K562 (cell line): ENCODE results near the gene S100A7A. TPM values are rescaled to one million over a fixed set of nuclear protein-coding genes. Genes with fewer than 3 reads are reported as not detected.

Experiments used
- ATAC-seq: fragments of 200-7000 bp; cut with Tn5 transposase; 3 replicates; pipeline ENCODE4 v1.9.1; 2020; ENCODE audit warnings: moderate library complexity
- BruUV-seq: library from RNA; stranded (reverse); fragments of 400-500 nt; replicated peaks from 2 replicates; lab custom pipeline; 2021; lab: Mats Ljungman, UMichigan
- CTCF ChIA-PET: fragments of 300-600 bp; formaldehyde crosslinking; extraction: SDS; loops from one replicate; lab custom pipeline; 2021; ENCODE audit warnings: low intra/inter-chr PET ratio; lab: Yijun Ruan, JAX
- POLR2A ChIA-PET: fragments of 300-600, 350-650 bp; sonication (Branson Sonifier 250); formaldehyde crosslinking; extraction: SDS; loops from one replicate; lab custom pipeline; 2021; ENCODE audit warnings: antibody characterized with exemption, inconsistent platforms; lab: Yijun Ruan, JAX
- DNase-seq, 4 experiments: peaks; one replicate each; pipeline versions ENCODE4 v3.0.0 to v3.0.0-alpha.2; 2011 to 2018; ENCODE audit warnings: low spot score in 3 of 4, mixed read lengths in 3 of 4; ENCODE audit errors: extremely low read depth in 1 of 4
- FAIRE-seq: peaks from 2 replicates; lab custom pipeline; 2011; peaks lifted over from hg19 to GRCh38; lab: Jason Lieb, UNC
- H2AFZ ChIP-seq: 2 replicates; pipeline ENCODE4 v1.6.0; 2011; ENCODE audit warnings: low read depth, low read length, control low read depth, inconsistent platforms
- H3K27ac ChIP-seq: fragments of 200-600 bp; 3 replicates; pipeline ENCODE4 v1.8.0; 2011; ENCODE audit warnings: low read depth, mild to moderate bottlenecking, control low read depth, inconsistent platforms, low read length, moderate library complexity, mixed read lengths; ENCODE audit errors: extremely low read depth
- H3K27me3 ChIP-seq, 2 experiments: fragments of 300-600 bp in 1 of 2; 2 replicates in 1 of 2; 3 replicates in 1 of 2; pipeline versions ENCODE4 v1.6.0 to v1.8.0; 2011; ENCODE audit warnings: inconsistent platforms in 2 of 2, low read length in 2 of 2, mild to moderate bottlenecking in 1 of 2, mixed read lengths in 1 of 2, moderate library complexity in 1 of 2; ENCODE audit not compliant: control insufficient read depth in 2 of 2, insufficient read depth in 2 of 2
- H3K36me3 ChIP-seq: fragments of 300-600 bp; 3 replicates; pipeline ENCODE4 v1.8.0; 2011; ENCODE audit warnings: mild to moderate bottlenecking, low read length, inconsistent platforms; ENCODE audit not compliant: control insufficient read depth, insufficient read depth
- H3K4me1 ChIP-seq, 2 experiments: fragments of 200-600 bp in 1 of 2; replicated peaks in 1 of 2; 2 replicates in 1 of 2; 3 replicates in 1 of 2; pipeline versions ENCODE4 v1.5.1 to v1.8.0; 2011; ENCODE audit warnings: inconsistent platforms in 2 of 2, low read length in 2 of 2, mild to moderate bottlenecking in 1 of 2, mixed read lengths in 1 of 2, moderate library complexity in 1 of 2; ENCODE audit not compliant: control insufficient read depth in 2 of 2, insufficient read depth in 2 of 2
- H3K4me2 ChIP-seq: 2 replicates; pipeline ENCODE4 v1.6.1; 2011; ENCODE audit warnings: low read length, control low read depth, inconsistent platforms, mixed read lengths; ENCODE audit not compliant: insufficient read depth
- H3K4me3 ChIP-seq: fragments of 200-600 bp; sonication (generic), shearing (Covaris generic); 2 replicates; pipeline ENCODE4 v1.5.1; 2016; ENCODE audit warnings: control low read depth, inconsistent platforms
- H3K79me2 ChIP-seq: fragments of 200-600 bp; 3 replicates; pipeline ENCODE4 v1.8.0; 2011; ENCODE audit warnings: low read length, inconsistent platforms; ENCODE audit not compliant: control insufficient read depth, insufficient read depth
- H3K9ac ChIP-seq, 2 experiments: 2 replicates each; pipeline versions ENCODE4 v1.6.0 to v1.6.1; 2011; ENCODE audit warnings: low read depth in 2 of 2, low read length in 2 of 2, control low read depth in 1 of 2, inconsistent platforms in 1 of 2, mild to moderate bottlenecking in 1 of 2, mixed read lengths in 1 of 2; ENCODE audit not compliant: insufficient read depth in 1 of 2
- H3K9me1 ChIP-seq: one replicate; pipeline ENCODE4 v1.6.0; 2011; ENCODE audit warnings: inconsistent platforms, mild to moderate bottlenecking, low read length, moderate library complexity; ENCODE audit not compliant: control insufficient read depth, insufficient read depth
- H3K9me3 ChIP-seq: replicated peaks from 2 replicates; pipeline ENCODE4 v1.5.1; 2011; ENCODE audit warnings: low read depth, low read length, inconsistent platforms; ENCODE audit not compliant: control insufficient read depth, insufficient read depth
- H4K20me1 ChIP-seq: replicated peaks from 2 replicates; pipeline ENCODE4 v1.6.1; 2011; ENCODE audit warnings: low read length, inconsistent platforms, mixed read lengths; ENCODE audit not compliant: control insufficient read depth, insufficient read depth
- ADNP ChIP-seq: fragments of 200-800 bp; sonication (Bioruptor generic); IDR thresholded peaks from 2 replicates; pipeline ENCODE4 v1.6.1; 2016; ENCODE audit warnings: missing genetic modification characterization, missing compliant biosample characterization
- KDM4B ChIP-seq, 2 experiments: fragments of 450-650 bp in 1 of 2; sonication (generic) in 1 of 2; IDR thresholded peaks; 2 replicates each; pipeline ENCODE4 v1.6.1; 2016 to 2017; ENCODE audit warnings: borderline replicate concordance in 2 of 2, antibody characterized with exemption in 1 of 2, low read depth in 1 of 2, mild to moderate bottlenecking in 1 of 2
- MAFG ChIP-seq: fragments of 450-650 bp; conservative IDR thresholded peaks from 2 replicates; pipeline ENCODE4 v1.6.1; 2016; ENCODE audit warnings: missing genetic modification characterization, missing compliant biosample characterization
- MCM2 ChIP-seq: fragments of 450-650 bp; IDR thresholded peaks from 2 replicates; pipeline ENCODE4 v1.6.1; 2017; ENCODE audit warnings: low read depth, mild to moderate bottlenecking
- POLR2AphosphoS5 ChIP-seq: IDR thresholded peaks from 2 replicates; pipeline ENCODE4 v1.6.1; 2011; ENCODE audit warnings: mild to moderate bottlenecking, low read depth, low read length, moderate library complexity; ENCODE audit not compliant: control insufficient read depth, insufficient read depth
- RNF2 ChIP-seq: sonication (generic); IDR thresholded peaks from 2 replicates; pipeline ENCODE4 v1.6.1; 2016
- SFPQ ChIP-seq: fragments of 200-400 bp; formaldehyde crosslinking; IDR thresholded peaks from 2 replicates; pipeline ENCODE4 v1.6.1; 2017; ENCODE audit warnings: mild to moderate bottlenecking, low read depth, low read length, moderate library complexity
- SMARCA4 ChIP-seq: fragments of 450-650 bp; IDR thresholded peaks from 2 replicates; pipeline ENCODE4 v1.6.1; 2016
- SREBF2 ChIP-seq: sonication (generic); formaldehyde crosslinking; IDR thresholded peaks from 2 replicates; pipeline ENCODE4 v1.4.0; 2020; ENCODE audit warnings: mild to moderate bottlenecking, missing genetic modification reagents
- TBL1XR1 ChIP-seq, 2 experiments: IDR thresholded peaks; 2 replicates each; pipeline ENCODE4 v1.6.1; 2012; ENCODE audit warnings: improper control_type of control experiment in 2 of 2, low read length in 2 of 2, mild to moderate bottlenecking in 1 of 2
- ZBTB12 ChIP-seq: fragments of 250-450 bp; sonication (Bioruptor Pico); IDR thresholded peaks from 2 replicates; pipeline ENCODE4 v1.4.0; 2020
- ZNF280B ChIP-seq: fragments of 250-450 bp; sonication (Bioruptor Pico); IDR thresholded peaks from 2 replicates; pipeline ENCODE4 v1.5.1; 2021; ENCODE audit warnings: mild to moderate bottlenecking
- ZNF316 ChIP-seq: fragments of 450-650 bp; IDR thresholded peaks from 2 replicates; pipeline ENCODE4 v1.6.1; 2016
- WGBS: fragments of 100-300 bp; shearing (Covaris generic); methylation state at CpG from one replicate; pipeline ENCODE4 v1.1.6; 2016; ENCODE audit warnings: low coverage, mixed read lengths; ENCODE audit not compliant: insufficient coverage; ENCODE audit errors: missing lambda C conversion rate; 5-methylcytosine and 5-hydroxymethylcytosine counted together
- in situ Hi-C: fragments of 300-500 bp; cut with MboI; formaldehyde crosslinking; loops from 4 replicates; pipeline ENCODE4 v1.15.0; 2018; ENCODE audit warnings: inconsistent platforms, mixed read lengths
- intact Hi-C: fragments of 100-400 bp; cut with micrococcal nuclease; formaldehyde crosslinking; loops from 2 replicates; pipeline ENCODE4 v1.14.2; 2022
- polyA plus RNA-seq, 8 experiments: library from polyadenylated mRNA; depleted of rRNA in 4 of 8; stranded (reverse) in 5 of 8; unstranded in 3 of 8; fragments of >200 nt; fragmentation: Nextera tagmentation in 2 of 8; fragmentation: Illumina TruSeq in 1 of 8; extraction: Ambion mirVana in 2 of 8; extraction: Trizol in 1 of 8; gene quantifications; 2 replicates each; pipeline versions ENCODE4 v1.2.1 to v1.2.3, GENCODE V29; 2011 to 2014; ENCODE audit warnings: inconsistent platforms in 1 of 8, missing spikeins in 1 of 8
- total RNA-seq, 7 experiments: library from RNA; depleted of rRNA in 6 of 7; stranded (reverse); fragments of >200 nt in 6 of 7; fragmentation: Illumina TruSeq in 2 of 7; extraction: Trizol in 2 of 7; gene quantifications; 2 replicates each; pipeline versions ENCODE4 v1.2.1 to v1.2.3, GENCODE V29; 2011 to 2021; ENCODE audit warnings: low replicate concordance in 1 of 7

S100A7A gene
- total and polyA plus RNA-seq, 9 of the 15 experiments (the other 6 are each of a cell fraction or from before 2014, with no cell fraction given): not detected

- H4K20me1 ChIP-seq: peaks cover 4% of the 10 kb centered on the region; the same call in 1 of the 2 replicates
- POLR2A ChIA-PET: interaction anchor here (0.5 to 1.0 kb wide), 2 partner anchors 36 to 591 kb away, joined by 3 to 4 read pairs; partner anchors contain the start of gene RPS27
- BruUV-seq: no TSS peak
- H3K9me3 ChIP-seq: no peaks in the 10 kb centered on the region
- no peak overlapping the region for H3K27ac ChIP-seq
- H3K4me3 ChIP-seq: no peak overlapping the region
- no peak for DNase-seq
- H2AFZ ChIP-seq: no peak overlapping the region
- no peak overlapping the region for H3K4me2 ChIP-seq
- no peaks in the 10 kb centered on the region for H3K4me1 ChIP-seq
- peaks cover 33 to 70% of the 10 kb centered on the region in 2 experiments; a peak in 4 of 5 replicates for H3K27me3 ChIP-seq
- 6% methylated on average over 7 of the region's 7 CpGs for WGBS
- ATAC-seq: no peak
- H3K79me2 ChIP-seq: no peaks in the 10 kb centered on the region
- CTCF ChIA-PET: interaction anchor here (1.1 to 3.3 kb wide), 3 partner anchors 44 to 873 kb away, joined by 3 to 28 read pairs (median 3); partner anchors contain the start of gene HAX1
- in situ Hi-C loops (no loop called here), intact Hi-C loops (loop anchor here (1.0 to 2.0 kb wide), 2 partner anchors 45 to 96 kb away; no protein-coding TSS in a partner anchor)
- no peaks in the 10 kb centered on the region for H3K36me3 ChIP-seq
- no peaks in the 10 kb centered on the region for H3K9me1 ChIP-seq
- FAIRE-seq: no peak
- H3K9ac ChIP-seq: no peak overlapping the region
- TF ChIP-seq ZBTB12 (CRISPR knock-in tag) (no peak), RNF2 (no peak), SMARCA4 (no peak), POLR2AphosphoS5 (no peak), KDM4B (IDR thresholded peaks at IDR 0.05; ENCODE audit: borderline replicate concordance in 2 of 2, low read depth in 1 of 2) (no peak), SREBF2 (CRISPR knock-in tag) (no peak), SFPQ (no peak), ZNF280B (CRISPR knock-in tag) (no peak), TBL1XR1 (IDR thresholded peaks at IDR 0.05; ENCODE audit: low read length in 2 of 2) (no peak), MCM2 (no peak), ADNP (tag) (no peak), MAFG (tag) (no peak), ZNF316 (no peak)
Measured at GRCh38 chr1:153399401-153400055, 16.8 kb upstream of the S100A7A start.
